GM21381 (cell line): ENCODE results near the gene ENPEP.
"Not testable (repeated sequence)": the region's sequence is repeated elsewhere in the genome, so short reads cannot be mapped to it uniquely, and the experiment has no call there.

Experiments
- ATAC-seq: cut with Tn5 transposase; IDR thresholded peaks from one replicate; pipeline ENCODE4 v1.9.1; 2021; ENCODE audit warnings: mild to moderate bottlenecking, moderate library complexity; ENCODE audit not compliant: unreplicated experiment

ENPEP gene

DNA sequence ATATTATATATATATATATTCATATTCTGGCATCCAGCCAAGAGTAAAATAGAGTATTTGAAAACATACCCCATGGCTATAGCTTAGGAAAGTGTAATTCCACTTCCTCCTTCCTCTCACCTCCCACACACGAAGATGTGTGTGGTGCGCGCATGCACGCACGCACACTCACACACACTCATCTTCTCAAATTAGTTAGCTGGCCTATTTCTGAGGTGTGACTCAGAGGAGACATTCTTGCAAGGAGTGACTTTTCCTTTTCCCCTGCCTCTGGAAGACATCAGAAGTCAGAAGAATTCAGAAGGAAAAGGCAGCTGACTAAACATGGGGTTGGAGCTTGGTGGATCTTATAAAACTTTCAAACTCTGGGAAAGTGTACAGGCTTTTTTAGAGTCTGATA is 8.8 kb downstream of the ENPEP start:
- ATAC-seq: no peak

DNA sequence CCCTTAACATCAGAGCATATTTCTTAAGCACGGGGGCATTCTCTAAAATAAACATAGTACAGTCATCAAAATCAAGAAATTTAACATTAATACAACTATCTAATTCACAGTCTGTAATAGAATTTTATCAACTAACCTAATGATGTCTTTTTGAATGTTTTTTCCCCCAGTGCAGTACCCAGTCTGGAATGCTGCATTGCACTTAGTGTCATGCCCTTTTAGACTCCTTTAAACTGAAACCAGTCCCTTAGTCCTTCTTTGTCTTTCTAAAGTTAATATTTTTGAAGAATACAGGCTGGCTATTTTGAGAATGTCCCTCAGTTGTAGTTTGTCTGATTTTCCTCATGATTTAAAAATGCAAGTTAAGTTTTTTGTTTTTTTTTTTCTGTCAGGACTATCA is 9.5 kb downstream of the ENPEP start:
- no peak for ATAC-seq

DNA sequence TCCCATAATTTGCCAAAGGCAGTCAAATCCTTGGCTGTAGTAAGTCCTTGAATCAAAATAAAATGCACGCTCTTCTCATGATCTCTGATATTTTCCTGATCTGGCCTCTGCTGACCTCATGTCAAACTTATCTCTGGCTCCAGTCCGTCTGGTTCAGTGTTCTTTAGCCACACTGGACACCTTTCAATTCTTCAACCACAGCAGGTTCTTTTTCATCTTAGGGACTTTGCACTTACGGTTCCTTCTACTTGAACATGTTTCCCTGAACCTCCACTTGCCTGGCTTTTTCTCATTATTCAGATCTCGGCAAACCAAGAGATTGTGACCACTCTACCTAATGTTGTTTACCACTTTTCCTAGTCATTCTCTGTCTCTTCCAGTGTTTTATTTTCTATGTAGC is 10.3 kb downstream of the ENPEP start:
- ATAC-seq: no peak

DNA sequence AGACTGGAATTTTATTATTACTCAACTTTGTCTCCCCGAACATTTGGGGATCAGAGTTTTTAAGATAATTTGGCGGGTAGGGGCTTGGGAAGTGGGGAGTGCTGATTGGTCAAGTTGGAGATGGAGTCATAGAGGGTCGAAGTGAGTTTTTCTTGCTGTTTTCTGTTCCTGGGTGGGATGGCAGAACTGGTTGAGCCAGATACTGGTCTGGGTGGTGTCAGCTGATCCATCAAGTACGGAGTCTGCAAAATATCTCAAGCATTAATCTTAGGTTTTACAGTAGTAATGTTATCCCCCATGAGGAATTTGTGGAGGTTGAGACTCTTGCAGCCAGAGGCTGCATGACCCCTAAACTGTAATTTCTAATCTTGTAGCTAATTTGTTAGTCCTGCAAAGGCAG is 10.9 kb downstream of the ENPEP start:
- not testable (repeated sequence) for ATAC-seq

DNA sequence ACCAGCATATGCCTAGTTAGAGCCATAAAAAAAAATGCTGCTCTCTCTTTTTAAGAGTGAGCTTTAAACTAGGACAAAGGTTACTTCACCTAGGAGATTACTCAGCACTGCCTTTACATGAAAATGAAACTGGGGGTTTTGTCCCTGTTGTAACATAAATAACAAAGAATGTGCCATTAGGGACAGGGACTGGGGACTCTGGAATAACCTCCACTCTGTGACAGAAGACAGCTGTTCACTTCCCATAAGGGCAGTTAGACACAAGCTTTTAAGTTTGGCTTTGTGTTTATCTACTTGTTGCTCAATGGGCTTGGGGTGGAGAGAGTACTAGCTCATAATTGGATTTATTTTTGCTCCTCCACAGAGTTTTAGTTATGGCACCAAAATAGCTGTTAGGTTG is 11.9 kb downstream of the ENPEP start:
- ATAC-seq: no peak

DNA sequence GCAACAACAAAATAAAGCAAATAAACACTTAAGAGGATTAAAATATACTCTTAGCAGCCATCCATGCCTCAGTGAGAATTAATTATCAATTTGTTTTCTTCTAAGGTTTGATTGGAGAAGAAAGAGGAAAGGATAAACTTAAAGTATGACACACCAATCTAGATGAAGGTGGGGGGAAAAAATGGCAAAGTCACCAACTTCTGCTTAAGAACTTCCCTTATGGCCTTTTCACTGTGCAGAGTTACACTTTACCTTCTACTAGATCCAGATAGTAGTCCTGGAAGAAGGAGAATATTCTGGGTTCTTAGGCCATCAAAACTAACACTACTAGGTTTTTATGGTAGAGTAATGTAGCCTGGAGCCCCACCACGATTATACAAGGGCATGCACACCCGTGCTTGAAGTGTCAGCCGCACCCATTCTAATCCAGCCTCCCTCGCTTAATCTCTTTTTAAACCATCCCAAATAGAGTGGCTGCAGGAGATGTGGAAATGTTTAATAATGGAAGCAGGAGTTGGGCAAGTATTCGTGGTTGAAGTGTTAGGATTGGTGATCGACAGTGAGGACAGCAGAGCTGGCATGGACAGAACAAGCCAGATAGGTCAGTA is 14.1 kb downstream of the ENPEP start:
- ATAC-seq: no peak

DNA sequence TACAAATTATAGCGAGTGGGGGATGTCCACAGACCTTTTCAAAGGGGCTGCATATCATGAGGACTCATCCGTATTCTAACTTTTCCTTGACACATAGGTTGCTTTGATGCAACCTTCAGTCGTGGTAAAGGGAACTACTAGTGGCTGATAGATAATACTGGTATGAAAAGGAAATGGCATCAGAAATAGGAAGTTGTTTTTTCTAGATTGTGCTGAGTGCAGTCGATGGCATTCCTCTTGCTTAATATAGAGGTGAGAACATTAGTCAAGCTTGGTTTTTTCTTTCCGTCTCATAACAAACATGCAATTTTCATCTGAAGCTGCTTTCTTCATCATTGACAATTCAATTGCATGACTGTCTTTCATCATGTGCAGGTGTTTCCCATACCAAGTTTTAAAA is 16.6 kb downstream of the ENPEP start:
- ATAC-seq: no peak

DNA sequence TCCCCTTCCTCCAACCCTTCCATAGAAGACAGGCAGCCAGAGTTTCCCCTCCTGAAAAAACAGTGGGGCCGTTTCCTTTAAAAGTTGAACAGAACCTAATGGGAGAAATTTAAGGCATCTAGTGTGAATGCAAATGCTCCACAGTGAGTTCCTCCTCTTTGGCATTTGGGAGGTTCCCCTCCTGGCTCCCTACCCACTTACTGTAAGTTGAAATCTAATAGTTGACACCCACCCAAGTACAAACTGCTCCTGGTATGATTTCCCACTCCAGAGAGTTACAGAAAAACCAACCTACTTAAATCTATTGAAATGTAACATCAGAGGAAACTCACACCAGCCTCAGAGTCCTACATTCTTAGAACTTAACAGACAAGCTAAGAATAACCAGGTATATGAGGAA is 17.6 kb downstream of the ENPEP start:
- ATAC-seq: no peak

DNA sequence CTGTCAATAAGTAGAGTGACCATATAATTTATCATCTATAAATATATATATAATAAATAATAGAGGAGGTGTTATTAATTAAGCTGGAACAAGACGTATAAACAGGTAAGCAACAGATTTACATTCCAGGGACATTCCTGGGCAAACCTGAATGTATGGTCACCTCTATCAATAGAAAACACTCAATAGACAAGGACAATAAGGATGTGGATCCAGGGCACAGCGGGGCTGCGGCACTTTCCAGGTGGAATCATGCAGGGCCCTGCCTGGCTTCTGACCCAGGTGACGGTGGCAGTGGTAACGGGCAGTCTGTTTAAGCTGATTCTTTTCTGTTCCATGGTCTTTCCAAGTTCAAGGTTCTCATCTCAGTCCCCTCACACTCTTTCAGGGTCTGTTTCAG is 22.5 kb downstream of the ENPEP start:
- no peak for ATAC-seq

DNA sequence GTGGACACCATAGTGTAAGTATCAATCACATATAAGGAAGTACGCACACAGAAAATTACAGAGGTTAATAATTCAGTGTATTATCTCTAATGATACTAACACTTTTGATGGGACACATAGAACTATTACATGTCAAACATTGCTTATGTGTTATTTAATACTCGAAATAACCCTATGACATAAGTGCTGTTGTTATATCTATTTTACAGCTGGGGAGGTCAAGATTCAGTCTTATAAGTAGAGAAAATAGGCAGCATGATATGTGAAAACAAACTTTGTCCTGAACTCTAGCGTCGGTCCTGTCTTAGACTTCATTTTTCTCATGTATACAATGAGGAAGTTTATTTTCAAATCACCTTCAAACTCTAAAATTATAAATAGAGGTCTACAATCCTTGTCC is 23.2 kb downstream of the ENPEP start:
- ATAC-seq: no peak

DNA sequence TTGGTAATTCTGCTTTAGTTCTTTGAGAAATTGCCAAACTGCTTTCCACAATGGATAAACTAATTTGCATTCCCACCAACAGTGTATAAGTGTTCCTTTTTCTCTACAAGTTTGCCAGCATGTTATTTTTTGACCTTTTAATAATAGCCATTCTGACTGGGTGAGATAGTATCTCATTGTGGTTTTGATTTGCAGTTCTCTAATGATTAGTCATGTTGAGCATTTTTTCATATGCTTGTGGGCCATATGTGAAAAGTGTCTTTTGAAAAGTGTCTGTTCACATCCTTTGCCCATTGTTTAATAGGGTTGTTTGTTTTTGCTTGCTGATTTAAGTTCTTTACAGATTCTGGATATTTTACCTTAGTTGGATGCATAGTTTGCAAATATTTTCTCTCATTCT is 25.9 kb downstream of the ENPEP start:
- no peak for ATAC-seq

DNA sequence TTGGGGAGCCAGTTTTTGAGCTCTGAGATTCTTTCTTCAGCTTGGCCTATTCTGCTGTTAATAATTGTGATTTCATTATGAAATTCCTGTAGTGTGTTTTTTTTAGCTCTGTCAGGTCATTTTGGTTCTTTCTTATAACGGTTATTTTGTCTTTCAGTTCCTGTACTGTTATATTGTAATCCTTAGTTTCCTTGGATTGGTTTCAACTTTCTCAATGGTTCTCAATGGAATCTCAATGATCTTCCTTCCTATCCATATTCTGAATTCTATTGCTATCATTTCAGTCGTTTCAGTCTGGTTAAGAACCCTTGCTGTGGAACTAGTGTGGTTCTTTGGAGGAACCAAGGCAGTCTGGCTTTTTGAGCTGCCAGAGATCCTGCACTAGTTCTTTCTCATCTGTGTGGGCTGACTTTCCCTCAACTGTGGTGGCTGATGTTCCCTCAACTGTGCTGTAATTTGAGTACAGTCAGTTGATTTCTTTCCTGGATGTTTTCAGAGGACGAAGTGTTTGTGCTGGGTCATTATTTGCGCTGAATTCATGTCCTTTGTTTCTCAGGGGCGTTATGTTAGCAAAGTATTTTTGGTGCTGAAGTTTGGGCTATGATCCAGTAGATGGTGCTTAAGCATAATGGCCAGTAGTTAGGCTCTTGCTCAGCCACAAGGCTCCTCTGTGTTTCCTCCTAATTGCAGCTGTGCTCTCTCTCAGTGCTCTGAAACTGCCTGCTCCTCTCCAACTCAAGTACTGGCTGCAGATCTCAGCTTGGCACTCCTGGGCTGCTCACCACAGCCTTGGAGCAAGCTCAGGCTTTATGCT is 27.5 kb downstream of the ENPEP start:
- ATAC-seq: no peak

DNA sequence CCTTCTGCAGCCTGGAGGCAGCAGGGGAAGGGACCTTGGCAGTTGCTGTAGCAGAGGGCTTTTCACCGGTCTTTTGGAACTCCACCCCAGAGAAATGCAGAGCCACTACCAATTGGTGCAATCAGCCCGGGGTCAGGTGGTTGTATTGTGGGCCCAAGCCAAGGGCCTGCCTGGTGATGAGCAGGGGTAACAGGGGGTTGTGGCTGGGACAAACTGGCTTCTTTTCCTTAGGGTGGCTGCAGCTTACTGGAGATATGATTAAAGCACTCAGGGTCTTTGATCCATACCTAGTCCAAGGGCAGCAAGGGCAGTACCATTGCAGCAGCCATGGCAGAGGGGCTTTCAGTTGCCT is 28.1 kb downstream of the ENPEP start:
- ATAC-seq: no peak

DNA sequence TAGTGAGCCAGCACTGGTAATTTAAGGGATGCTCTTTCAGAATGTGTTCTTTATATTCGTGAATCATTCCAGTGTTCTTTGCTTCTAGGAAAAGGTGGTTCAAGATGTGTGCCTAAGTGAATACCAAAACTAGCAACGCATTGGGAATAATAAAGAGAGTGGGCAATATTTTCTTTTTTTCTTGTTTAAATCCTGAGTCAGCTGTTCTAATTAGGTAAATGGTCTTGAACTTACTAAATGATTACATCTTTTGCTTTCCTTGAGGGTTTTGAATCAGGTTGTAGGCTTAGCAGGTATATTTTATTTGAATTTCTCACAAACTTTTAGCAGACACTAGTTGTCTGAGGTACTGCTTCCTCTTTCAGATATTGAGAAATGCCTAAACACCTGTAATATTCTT is 29.5 kb downstream of the ENPEP start:
- ATAC-seq: no peak

DNA sequence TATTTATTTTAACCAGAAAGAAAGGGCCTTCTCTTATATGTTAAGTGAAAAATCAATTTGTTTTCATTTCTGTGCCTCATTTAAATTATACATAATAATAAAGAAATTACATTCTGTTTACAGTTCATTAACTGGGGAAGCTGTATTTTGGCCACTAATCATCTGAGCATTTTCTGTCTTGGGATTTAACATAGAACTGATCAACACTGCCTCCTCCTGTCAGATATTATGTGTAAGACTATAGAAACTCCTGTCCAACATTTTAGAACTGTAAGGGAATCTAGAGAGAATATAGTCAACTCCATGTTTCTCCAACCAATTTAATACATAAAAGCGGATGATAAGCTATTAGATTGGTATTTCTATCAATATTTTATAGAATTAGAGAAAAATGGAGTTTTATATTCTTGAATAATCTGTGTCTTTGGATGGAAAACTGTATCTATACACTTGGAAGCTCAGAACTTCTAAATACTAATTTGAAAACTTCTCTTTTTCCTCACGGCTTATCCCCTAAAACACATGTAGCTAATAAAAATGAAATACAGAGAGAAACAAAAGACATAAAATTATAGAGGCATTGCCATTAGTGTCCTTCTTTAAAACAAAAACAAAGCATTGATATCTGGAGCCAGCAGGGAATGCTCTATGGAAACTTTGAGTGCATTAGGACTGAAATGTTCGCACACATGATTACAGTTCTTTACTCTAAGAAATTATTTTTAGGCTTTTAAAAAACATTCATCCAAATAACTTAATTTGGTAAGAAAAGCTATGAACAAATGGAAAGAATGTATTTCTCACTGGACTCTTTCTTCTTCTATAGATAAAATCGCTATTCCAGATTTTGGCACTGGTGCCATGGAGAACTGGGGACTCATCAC is 33.1 kb downstream of the ENPEP start:
- ATAC-seq: no peak

DNA sequence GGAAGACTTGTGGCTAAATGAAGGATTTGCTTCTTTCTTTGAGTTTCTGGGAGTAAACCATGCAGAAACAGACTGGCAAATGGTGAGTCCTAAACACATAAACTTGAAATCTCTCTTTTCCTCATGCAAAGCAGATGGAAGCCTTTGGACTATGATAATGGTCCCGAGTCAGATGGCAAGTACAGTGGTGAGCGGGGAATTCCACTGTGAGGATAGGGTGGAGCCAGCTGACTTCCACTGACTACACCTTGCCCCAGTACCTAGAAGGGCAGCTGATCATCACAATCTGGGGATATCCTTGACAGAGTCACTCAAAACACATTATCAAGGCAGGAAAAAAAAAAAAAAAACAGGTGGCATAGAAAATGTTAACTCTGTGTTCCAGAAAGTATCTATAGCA is 34.3 kb downstream of the ENPEP start:
- no peak for ATAC-seq

DNA sequence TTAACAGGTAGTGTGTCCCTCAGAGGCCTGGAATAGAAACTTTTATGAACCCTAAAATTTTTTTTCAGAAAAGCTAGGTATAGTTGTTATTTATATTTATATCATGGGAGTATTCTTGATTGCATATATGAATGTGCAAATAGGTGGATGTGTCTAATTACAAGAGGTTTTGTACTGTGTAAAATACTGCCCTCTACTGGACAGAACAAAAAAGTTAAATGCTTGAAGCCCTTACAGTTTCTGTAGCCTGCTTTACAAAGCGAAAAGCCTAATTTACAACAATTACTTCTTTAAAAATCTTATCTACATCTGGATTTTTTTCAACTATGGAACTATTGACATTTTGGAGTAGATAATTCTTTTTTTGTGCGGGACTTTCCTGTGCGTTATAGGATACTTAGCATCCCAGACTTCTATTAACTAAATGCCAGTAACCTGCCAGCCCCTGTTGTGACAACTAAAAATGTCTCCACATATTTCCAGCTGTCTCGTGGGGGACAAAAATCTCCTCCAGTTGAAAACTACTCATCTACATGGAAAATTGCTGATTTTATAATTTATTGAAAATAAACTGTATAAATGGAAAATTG is 35.1 kb downstream of the ENPEP start:
- ATAC-seq: no peak

DNA sequence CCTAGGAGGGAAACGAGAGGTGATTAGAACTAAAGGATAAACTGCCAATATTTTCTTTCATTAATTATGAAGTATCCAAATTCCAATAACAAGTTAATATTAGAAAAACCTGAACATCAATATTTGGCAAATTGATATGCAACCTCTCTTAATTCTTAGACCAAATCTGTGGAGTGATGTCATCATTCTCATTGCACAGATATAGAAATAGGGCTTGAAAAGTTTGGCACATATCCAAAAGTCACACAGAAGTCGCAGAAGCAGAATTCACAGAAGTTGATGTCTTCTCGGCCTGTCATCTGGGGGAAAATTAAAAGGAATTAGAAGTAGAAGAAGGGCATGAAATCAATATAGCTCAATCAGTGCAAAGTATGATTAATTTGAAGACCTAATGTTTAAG is 36.9 kb downstream of the ENPEP start:
- no peak for ATAC-seq

DNA sequence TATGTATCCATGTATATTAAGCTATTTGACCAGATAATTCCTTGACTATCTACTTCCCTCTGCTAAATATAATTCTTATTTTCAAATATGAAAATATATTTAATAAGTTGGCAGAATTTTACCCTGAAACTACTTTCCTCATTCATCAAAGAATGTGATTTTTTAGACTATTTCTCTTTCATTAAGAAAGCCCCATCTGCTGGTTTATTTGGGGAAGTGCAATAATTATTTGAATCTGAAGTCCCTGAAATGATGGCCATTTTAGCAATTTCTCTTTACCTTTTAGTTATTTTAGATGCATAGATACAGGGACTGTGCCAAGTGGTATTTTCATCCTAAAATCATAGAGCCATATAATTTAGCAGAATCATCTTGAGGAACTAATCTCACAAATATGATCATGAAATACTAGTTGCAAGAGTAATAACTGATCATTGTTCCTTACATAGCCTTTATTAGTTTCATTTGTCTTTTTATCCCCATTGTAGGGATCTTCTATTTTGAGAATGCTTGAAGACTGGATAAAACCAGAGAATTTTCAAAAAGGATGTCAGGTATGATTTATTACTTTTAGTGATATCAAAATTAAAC is 39.0 kb downstream of the ENPEP start:
- ATAC-seq: no peak

DNA sequence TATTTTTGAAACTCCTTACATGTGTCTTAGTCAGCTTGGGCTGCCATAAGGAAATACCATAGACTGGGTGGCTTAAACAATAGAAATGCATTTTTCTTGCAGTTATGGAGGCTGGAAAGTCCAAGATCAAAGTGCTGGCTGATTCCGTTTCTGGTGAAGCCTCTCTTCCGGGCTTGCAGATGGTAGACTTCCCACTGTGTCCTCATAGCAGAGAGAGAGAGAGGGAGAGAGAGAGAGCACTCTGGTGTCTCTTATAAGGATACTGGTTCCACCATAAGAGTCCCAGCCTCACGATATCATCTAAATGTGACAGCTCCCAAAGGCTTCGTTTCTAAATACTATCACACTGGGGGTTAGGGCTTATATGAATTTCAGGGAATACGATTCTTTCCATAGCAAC is 39.7 kb downstream of the ENPEP start:
- no peak for ATAC-seq
